Thymus (tissue), 11 donors: ENCODE results near the gene INTS11. TPM values are rescaled to one million over a fixed set of nuclear protein-coding genes. Genes with fewer than 3 reads are reported as not detected.
"Not testable (repeated sequence)": the region's sequence is repeated elsewhere in the genome, so short reads cannot be mapped to it uniquely, and the experiment has no call there.

ENCODE experiments used
- DNase-seq, 9 donors: peaks; one replicate each; pipeline ENCODE4 v3.0.0-alpha.2; 2013; ENCODE audit warnings: low spot score in 9 of 9, low read depth in 6 of 9, missing footprints in 1 of 9
- H3K27ac ChIP-seq, 2 donors: one replicate each; pipeline ENCODE4 v1.5.1; 2013; ENCODE audit warnings: control low read depth in 1 of 2, low read depth in 1 of 2, low read length in 1 of 2, mild to moderate bottlenecking in 1 of 2, moderate library complexity in 1 of 2
- H3K27me3 ChIP-seq, 2 donors: one replicate each; pipeline ENCODE4 v1.5.1; 2013; ENCODE audit warnings: low read length in 1 of 2; ENCODE audit not compliant: control insufficient read depth in 2 of 2, insufficient read depth in 1 of 2
- H3K36me3 ChIP-seq, 2 donors: one replicate each; pipeline ENCODE4 v1.5.1; 2013; ENCODE audit warnings: low read length in 1 of 2, mild to moderate bottlenecking in 1 of 2, moderate library complexity in 1 of 2; ENCODE audit not compliant: control insufficient read depth in 2 of 2, insufficient read depth in 2 of 2
- H3K4me1 ChIP-seq, 2 donors: one replicate each; pipeline ENCODE4 v1.5.1; 2013; ENCODE audit warnings: low read length in 2 of 2; ENCODE audit not compliant: control insufficient read depth in 2 of 2, insufficient read depth in 2 of 2
- H3K4me3 ChIP-seq, 2 donors: one replicate each; pipeline ENCODE4 v1.5.1; 2013; ENCODE audit warnings: low read length in 2 of 2, control low read depth in 1 of 2, mild to moderate bottlenecking in 1 of 2
- H3K9me3 ChIP-seq, 2 donors: one replicate each; pipeline ENCODE4 v1.5.1; 2013; ENCODE audit warnings: low read length in 1 of 2, mild to moderate bottlenecking in 1 of 2; ENCODE audit not compliant: control insufficient read depth in 2 of 2, insufficient read depth in 1 of 2
- WGBS: extraction: QIAGEN DNeasy Blood & Tissue Kit; methylation state at CpG from one replicate; pipeline ENCODE4 v1.1.7; 2013; 5-methylcytosine and 5-hydroxymethylcytosine counted together
- polyA plus RNA-seq: library from polyadenylated mRNA; stranded (reverse); fragments of 200-250 nt; gene quantifications from one replicate; pipeline ENCODE4 v1.2.3, GENCODE V29; 2013
- total RNA-seq: library from RNA; stranded (reverse); fragments of 120-200 nt; gene quantifications from one replicate; pipeline ENCODE4 v1.2.4, GENCODE V29; 2013
- donor health status: healthy.

Gene INTS11
- total and polyA plus RNA-seq, 2 donors: 60.8 to 216 TPM

- not testable (repeated sequence) for H3K27me3 ChIP-seq, DNase-seq, H3K27ac ChIP-seq, H3K4me3 ChIP-seq
- 97% methylated on average over 14 of the region's 14 CpGs for WGBS
- peaks cover 3 to 14% of the 10 kb centered on the region in 2 donors for H3K9me3 ChIP-seq
- peaks cover 13 to 17% of the 10 kb centered on the region in 2 donors for H3K36me3 ChIP-seq
- peaks cover 25 to 35% of the 10 kb centered on the region in 2 donors for H3K4me1 ChIP-seq
Observed at GRCh38 chr1:1370094-1370493, 45.6 kb upstream of the INTS11 start.

GRCh38 chr1:1367315-1367714 is 42.9 kb upstream of the INTS11 start:
- Histone ChIP-seq H3K27me3 (peaks cover 0 to 7% of the 10 kb centered on the region in 2 donors), H3K27ac (no peak overlapping the region), H3K4me3 (no peak overlapping the region), H3K36me3 (peaks cover 0 to 3% of the 10 kb centered on the region in 2 donors), H3K4me1 (peaks cover 14 to 16% of the 10 kb centered on the region in 2 donors), H3K9me3 (peaks cover 3 to 14% of the 10 kb centered on the region in 2 donors)
- no peak for DNase-seq
- WGBS: 98% methylated on average over 5 of the region's 5 CpGs

- no peak for DNase-seq
- WGBS: 95% methylated on average over 3 of the region's 3 CpGs
- Histone ChIP-seq H3K27me3 (peaks cover 3 to 13% of the 10 kb centered on the region in 2 donors), H3K36me3 (no peaks in the 10 kb centered on the region), H3K4me1 (peaks cover 7 to 9% of the 10 kb centered on the region in 2 donors), H3K4me3 (no peak overlapping the region), H3K9me3 (peaks cover 3 to 12% of the 10 kb centered on the region in 2 donors), H3K27ac (no peak overlapping the region)
Observed at GRCh38 chr1:1366699-1367066, 42.2 kb upstream of the INTS11 start.

- Histone ChIP-seq H3K27ac (no peak overlapping the region), H3K9me3 (peaks cover 3 to 6% of the 10 kb centered on the region in 2 donors), H3K36me3 (no peaks in the 10 kb centered on the region), H3K27me3 (peaks cover 9 to 19% of the 10 kb centered on the region in 2 donors), H3K4me1 (peaks cover 1 to 4% of the 10 kb centered on the region in 2 donors), H3K4me3 (no peak overlapping the region)
- WGBS: 86% methylated on average over 10 of the region's 10 CpGs
- no peak for DNase-seq
Observed at GRCh38 chr1:1365875-1366698, 41.6 kb upstream of the INTS11 start.

- Histone ChIP-seq H3K36me3 (no peaks in the 10 kb centered on the region), H3K4me3 (no peak overlapping the region), H3K27ac (no peak overlapping the region), H3K27me3 (peaks cover 16 to 37% of the 10 kb centered on the region in 2 donors), H3K4me1 (peaks cover 0 to 2% of the 10 kb centered on the region in 2 donors), H3K9me3 (peaks cover 3 to 6% of the 10 kb centered on the region in 2 donors)
- WGBS: 90% methylated on average over 14 of the region's 14 CpGs
- DNase-seq: no peak
Observed at GRCh38 chr1:1364266-1364665, 39.8 kb upstream of the INTS11 start.

GRCh38 chr1:1361982-1362423 is 37.5 kb upstream of the INTS11 start:
- 31% methylated on average over 13 of the region's 13 CpGs for WGBS
- Histone ChIP-seq H3K27ac (no peak overlapping the region), H3K9me3 (peaks cover 1 to 6% of the 10 kb centered on the region in 2 donors), H3K36me3 (no peaks in the 10 kb centered on the region), H3K27me3 (peaks cover 34 to 60% of the 10 kb centered on the region in 2 donors), H3K4me3 (no peak overlapping the region), H3K4me1 (peaks cover 0 to 14% of the 10 kb centered on the region in 2 donors)
- no peak for DNase-seq

GRCh38 chr1:1361233-1361981 is 36.9 kb upstream of the INTS11 start:
- WGBS: 75% methylated on average over 35 of the region's 35 CpGs
- DNase-seq: no peak

GRCh38 chr1:1360506-1361169 is 36.2 kb upstream of the INTS11 start:
- peaks cover 48 to 73% of the 10 kb centered on the region in 2 donors for H3K27me3 ChIP-seq
- WGBS: 85% methylated on average over 20 of the region's 20 CpGs
- no peaks in the 10 kb centered on the region for H3K36me3 ChIP-seq
- H3K9me3 ChIP-seq: peaks cover 0 to 2% of the 10 kb centered on the region in 2 donors
- no peak for DNase-seq
- no peak overlapping the region for H3K4me3 ChIP-seq
- H3K4me1 ChIP-seq: peaks cover 0 to 14% of the 10 kb centered on the region in 2 donors
- H3K27ac ChIP-seq: no peak overlapping the region

More at GRCh38 chr1:1361233-1361981, 36.9 kb upstream of the INTS11 start:
- Histone ChIP-seq H3K4me3 (no peak overlapping the region), H3K9me3 (peaks cover 1 to 6% of the 10 kb centered on the region in 2 donors), H3K27ac (no peak overlapping the region), H3K27me3 (peaks cover 40 to 65% of the 10 kb centered on the region in 2 donors), H3K4me1 (peaks cover 0 to 14% of the 10 kb centered on the region in 2 donors), H3K36me3 (no peaks in the 10 kb centered on the region)
